MM.1S (cell line): ENCODE data around the gene PDPN.

Source experiments
- EZH2 ChIP-seq: fragments of 300-600 bp; sonication (generic); optimal IDR thresholded peaks from 2 replicates; pipeline ENCODE3; 2017; ENCODE audit warnings: low read depth, mild to moderate bottlenecking, antibody characterized with exemption, low read length, mixed read lengths
- EZH2phosphoT487 ChIP-seq: fragments of 300-600 bp; sonication (generic); IDR thresholded peaks from 2 replicates; pipeline ENCODE4 v1.6.1; 2018; ENCODE audit warnings: antibody characterized with exemption, low read length
- TF ChIP-seq, protein P1 (sequence below): fragments of 300-600 bp; sonication (generic); IDR thresholded peaks from 2 replicates; pipeline ENCODE4 v1.5.1; 2016; ENCODE audit warnings: antibody characterized with exemption, low read length, mixed read lengths

DNA sequence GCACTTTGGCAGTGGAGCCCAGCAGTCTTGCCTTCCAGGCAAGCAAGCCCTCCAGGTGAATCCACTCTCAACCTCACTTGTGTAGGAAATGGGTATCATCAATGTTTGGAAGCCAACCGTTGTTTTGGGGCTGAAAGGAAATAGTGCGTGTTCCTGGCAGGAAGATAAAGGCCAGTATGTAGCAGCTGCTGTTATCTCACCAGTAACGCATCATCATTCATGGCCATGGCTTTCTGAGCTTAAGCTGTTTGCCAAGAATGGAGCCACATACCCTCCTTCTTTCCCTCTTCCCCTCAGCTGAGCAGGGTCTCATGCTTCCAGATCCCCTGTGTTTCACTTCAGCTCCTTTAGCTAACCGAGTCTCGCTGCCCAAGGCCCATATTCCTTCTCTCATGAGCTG, 2.2 kb upstream of the PDPN start:
- no peak for TF ChIP-seq EZH2
- TF ChIP-seq EZH2phosphoT487: no peak
- TF ChIP-seq, protein P1, sequence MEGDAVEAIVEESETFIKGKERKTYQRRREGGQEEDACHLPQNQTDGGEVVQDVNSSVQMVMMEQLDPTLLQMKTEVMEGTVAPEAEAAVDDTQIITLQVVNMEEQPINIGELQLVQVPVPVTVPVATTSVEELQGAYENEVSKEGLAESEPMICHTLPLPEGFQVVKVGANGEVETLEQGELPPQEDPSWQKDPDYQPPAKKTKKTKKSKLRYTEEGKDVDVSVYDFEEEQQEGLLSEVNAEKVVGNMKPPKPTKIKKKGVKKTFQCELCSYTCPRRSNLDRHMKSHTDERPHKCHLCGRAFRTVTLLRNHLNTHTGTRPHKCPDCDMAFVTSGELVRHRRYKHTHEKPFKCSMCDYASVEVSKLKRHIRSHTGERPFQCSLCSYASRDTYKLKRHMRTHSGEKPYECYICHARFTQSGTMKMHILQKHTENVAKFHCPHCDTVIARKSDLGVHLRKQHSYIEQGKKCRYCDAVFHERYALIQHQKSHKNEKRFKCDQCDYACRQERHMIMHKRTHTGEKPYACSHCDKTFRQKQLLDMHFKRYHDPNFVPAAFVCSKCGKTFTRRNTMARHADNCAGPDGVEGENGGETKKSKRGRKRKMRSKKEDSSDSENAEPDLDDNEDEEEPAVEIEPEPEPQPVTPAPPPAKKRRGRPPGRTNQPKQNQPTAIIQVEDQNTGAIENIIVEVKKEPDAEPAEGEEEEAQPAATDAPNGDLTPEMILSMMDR: no peak
